ENCODE measurements around the gene PLPP1.
A peak's percentile ranks its signal among the peaks of the same experiment; 100 is the strongest.

PLPP1 gene

GRCh38 chr5:55451976-55452375, 82.8 kb downstream of the PLPP1 start:
- no peak overlapping the region for H3K4ac ChIP-seq (ENCODE audit: low read depth in 1 of 2, low read length in 2 of 2)
- H2AFZ ChIP-seq (ENCODE audit: low read depth, low read length) = no peak overlapping the region
- H2BK12ac ChIP-seq (ENCODE audit: low read length in 2 of 2) = no peak overlapping the region
- no peak overlapping the region for H4K91ac ChIP-seq (ENCODE audit: low read length)
- no peak overlapping the region for H3K4me3 ChIP-seq (ENCODE audit: insufficient read depth in 1 of 2, low read depth in 1 of 2, low read length in 2 of 2)
- H3K18ac ChIP-seq (ENCODE audit: low read depth in 1 of 2, low read length in 2 of 2) = peak overlapping the region in 1 of 2 experiments; percentile 22
- DNase-seq = no peak
- H2BK15ac ChIP-seq (ENCODE audit: low read depth, poor library complexity, severe bottlenecking) = no peak overlapping the region
- H2BK5ac ChIP-seq (ENCODE audit: low read depth, low read length, poor library complexity, severe bottlenecking) = no peak overlapping the region
- peaks cover 0 to 3% of the 10 kb centered on the region in 2 experiments for H3K36me3 ChIP-seq (ENCODE audit: control insufficient read depth in 1 of 2, insufficient read depth in 2 of 2, low read depth in 1 of 2, low read length in 2 of 2)
- no peaks in the 10 kb centered on the region for H3K9me3 ChIP-seq (ENCODE audit: control insufficient read depth, low read length)
- no peak overlapping the region for H3K27ac ChIP-seq (ENCODE audit: low read length, poor library complexity, severe bottlenecking)
- H3K14ac ChIP-seq (ENCODE audit: low read length in 2 of 2) = no peak overlapping the region
- H3K4me2 ChIP-seq (ENCODE audit: low read length, poor library complexity, severe bottlenecking) = no peak overlapping the region
- H2AK5ac ChIP-seq (ENCODE audit: low read length, severe bottlenecking) = no peak overlapping the region
- H3K23ac ChIP-seq (ENCODE audit: low read length in 2 of 2) = no peak overlapping the region
- peaks cover 1% of the 10 kb centered on the region for H3K4me1 ChIP-seq (ENCODE audit: control insufficient read depth, insufficient read depth, low read depth, low read length)
- H3K9ac ChIP-seq (ENCODE audit: low read length) = no peak overlapping the region
- no peak overlapping the region for H2BK120ac ChIP-seq (ENCODE audit: low read depth, low read length)
- WGBS = 94% methylated on average over 2 of the region's 2 CpGs
- no peak overlapping the region for H4K8ac ChIP-seq (ENCODE audit: low read length)
- no peaks in the 10 kb centered on the region for H3K27me3 ChIP-seq (ENCODE audit: control insufficient read depth in 1 of 2, insufficient read depth in 1 of 2, low read length in 2 of 2)
- peaks cover 10% of the 10 kb centered on the region for H3K79me1 ChIP-seq (replicated peaks; ENCODE audit: low read length, poor library complexity, severe bottlenecking)

DNA sequence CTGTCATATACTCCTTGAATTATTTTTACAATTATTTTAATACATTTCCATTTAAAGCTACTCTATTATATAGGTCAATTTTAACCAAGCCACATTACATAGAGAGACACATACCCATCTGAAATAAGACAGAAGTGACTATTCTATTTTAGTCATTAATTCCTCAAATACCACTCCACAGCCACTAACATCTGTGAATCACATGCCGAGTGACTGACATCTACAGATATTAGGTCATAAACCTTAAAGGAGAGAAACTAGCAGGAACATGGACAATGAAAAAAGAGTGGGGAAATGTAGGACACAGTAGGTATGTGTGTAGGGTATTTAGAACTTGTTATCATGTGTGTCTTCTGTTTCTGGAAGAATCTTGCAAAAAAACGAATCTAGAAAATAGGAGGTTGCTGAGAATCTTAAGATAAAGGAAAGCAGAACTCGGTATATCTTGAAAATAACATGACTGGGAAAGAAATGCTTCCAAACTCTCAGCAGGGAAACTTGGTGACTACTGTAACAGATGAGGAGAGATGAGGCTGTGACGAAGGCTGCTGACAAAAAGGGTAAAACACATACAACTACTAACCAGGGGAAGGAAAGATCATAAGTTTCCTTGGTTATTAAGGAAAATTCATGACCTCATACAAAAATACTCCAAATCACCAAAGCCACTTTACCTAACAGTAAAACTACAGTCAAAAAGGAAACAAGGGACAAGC, 84.6 kb downstream of the PLPP1 start:
- Histone ChIP-seq H3K18ac (ENCODE audit: low read depth in 1 of 2, low read length in 2 of 2) (no peak overlapping the region), H3K27ac (ENCODE audit: low read length, poor library complexity, severe bottlenecking) (peak overlapping the region; percentile 23), H2BK15ac (ENCODE audit: low read depth, poor library complexity, severe bottlenecking) (no peak overlapping the region), H3K4ac (ENCODE audit: low read depth in 1 of 2, low read length in 2 of 2) (no peak overlapping the region), H3K23ac (ENCODE audit: low read length in 2 of 2) (no peak overlapping the region), H4K8ac (ENCODE audit: low read length) (no peak overlapping the region), H3K4me3 (ENCODE audit: insufficient read depth in 1 of 2, low read depth in 1 of 2, low read length in 2 of 2) (no peak overlapping the region), H3K27me3 (ENCODE audit: control insufficient read depth in 1 of 2, insufficient read depth in 1 of 2, low read length in 2 of 2) (no peaks in the 10 kb centered on the region), H3K36me3 (ENCODE audit: control insufficient read depth in 1 of 2, insufficient read depth in 2 of 2, low read depth in 1 of 2, low read length in 2 of 2) (peaks cover 0 to 3% of the 10 kb centered on the region in 2 experiments), H3K9ac (ENCODE audit: low read length) (no peak overlapping the region), H3K9me3 (ENCODE audit: control insufficient read depth, low read length) (no peaks in the 10 kb centered on the region), H2AFZ (ENCODE audit: low read depth, low read length) (no peak overlapping the region), H2BK120ac (ENCODE audit: low read depth, low read length) (no peak overlapping the region), H3K14ac (ENCODE audit: low read length in 2 of 2) (no peak overlapping the region), H2BK12ac (ENCODE audit: low read length in 2 of 2) (no peak overlapping the region), H3K4me1 (ENCODE audit: control insufficient read depth, insufficient read depth, low read depth, low read length) (peaks cover 1% of the 10 kb centered on the region), H3K4me2 (ENCODE audit: low read length, poor library complexity, severe bottlenecking) (no peak overlapping the region), H4K91ac (ENCODE audit: low read length) (no peak overlapping the region), H2AK5ac (ENCODE audit: low read length, severe bottlenecking) (no peak overlapping the region), H3K79me1 (replicated peaks; ENCODE audit: low read length, poor library complexity, severe bottlenecking) (peaks cover 6% of the 10 kb centered on the region), H2BK5ac (ENCODE audit: low read depth, low read length, poor library complexity, severe bottlenecking) (no peak overlapping the region)
- 81% methylated on average over 3 of the region's 4 CpGs for WGBS
- peak; percentile 38 for DNase-seq

DNA sequence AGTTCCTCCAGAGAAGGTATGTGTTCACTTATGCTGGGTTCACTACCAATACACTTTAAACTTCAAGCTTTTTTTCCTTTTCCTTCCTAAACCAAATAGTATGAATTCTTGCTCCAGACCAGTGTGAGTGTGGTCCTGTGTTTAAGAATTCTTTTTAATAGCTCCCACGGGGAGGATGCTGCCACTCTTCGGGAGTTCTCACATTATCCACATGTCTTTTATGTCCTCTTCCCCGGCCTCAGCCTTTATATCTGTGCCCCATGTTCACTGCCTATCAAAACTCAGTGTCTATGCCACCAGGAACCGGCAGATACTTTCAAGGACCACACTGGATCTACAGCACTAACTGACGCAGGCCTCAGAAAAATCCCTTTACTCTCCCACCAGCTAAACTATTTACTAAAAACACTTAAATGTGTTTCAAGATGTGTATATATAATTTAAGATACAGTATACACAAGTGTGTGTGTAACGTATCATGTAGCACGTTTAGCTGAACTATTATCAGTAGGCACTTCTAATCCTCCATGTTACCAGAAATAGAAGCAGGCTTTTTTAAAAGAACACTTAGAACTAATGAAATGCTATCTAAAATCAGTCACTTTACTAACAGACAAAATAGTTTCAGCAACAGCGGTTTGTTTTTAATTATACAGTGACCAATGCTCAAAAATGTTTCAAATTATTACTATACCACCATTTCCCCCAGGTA, 88.0 kb downstream of the PLPP1 start:
- Histone ChIP-seq H3K18ac (ENCODE audit: low read depth in 1 of 2, low read length in 2 of 2) (no peak overlapping the region), H3K79me1 (replicated peaks; ENCODE audit: low read length, poor library complexity, severe bottlenecking) (peaks cover 4% of the 10 kb centered on the region), H3K36me3 (ENCODE audit: control insufficient read depth in 1 of 2, insufficient read depth in 2 of 2, low read depth in 1 of 2, low read length in 2 of 2) (peaks cover 0 to 2% of the 10 kb centered on the region in 2 experiments), H3K27me3 (ENCODE audit: control insufficient read depth in 1 of 2, insufficient read depth in 1 of 2, low read length in 2 of 2) (no peaks in the 10 kb centered on the region), H2BK5ac (ENCODE audit: low read depth, low read length, poor library complexity, severe bottlenecking) (no peak overlapping the region), H2BK15ac (ENCODE audit: low read depth, poor library complexity, severe bottlenecking) (no peak overlapping the region), H3K14ac (ENCODE audit: low read length in 2 of 2) (no peak overlapping the region), H3K4me3 (ENCODE audit: insufficient read depth in 1 of 2, low read depth in 1 of 2, low read length in 2 of 2) (no peak overlapping the region), H2BK12ac (ENCODE audit: low read length in 2 of 2) (no peak overlapping the region), H4K91ac (ENCODE audit: low read length) (no peak overlapping the region), H3K4me2 (ENCODE audit: low read length, poor library complexity, severe bottlenecking) (no peak overlapping the region), H3K9me3 (ENCODE audit: control insufficient read depth, low read length) (no peaks in the 10 kb centered on the region), H3K4ac (ENCODE audit: low read depth in 1 of 2, low read length in 2 of 2) (no peak overlapping the region), H2AFZ (ENCODE audit: low read depth, low read length) (no peak overlapping the region), H3K27ac (ENCODE audit: low read length, poor library complexity, severe bottlenecking) (no peak overlapping the region), H4K8ac (ENCODE audit: low read length) (no peak overlapping the region), H3K4me1 (ENCODE audit: control insufficient read depth, insufficient read depth, low read depth, low read length) (peaks cover 1% of the 10 kb centered on the region), H3K9ac (ENCODE audit: low read length) (no peak overlapping the region), H2AK5ac (ENCODE audit: low read length, severe bottlenecking) (no peak overlapping the region), H3K23ac (ENCODE audit: low read length in 2 of 2) (no peak overlapping the region), H2BK120ac (ENCODE audit: low read depth, low read length) (no peak overlapping the region)
- WGBS = 70% methylated on average over 7 of the region's 8 CpGs
- no peak for DNase-seq

DNA sequence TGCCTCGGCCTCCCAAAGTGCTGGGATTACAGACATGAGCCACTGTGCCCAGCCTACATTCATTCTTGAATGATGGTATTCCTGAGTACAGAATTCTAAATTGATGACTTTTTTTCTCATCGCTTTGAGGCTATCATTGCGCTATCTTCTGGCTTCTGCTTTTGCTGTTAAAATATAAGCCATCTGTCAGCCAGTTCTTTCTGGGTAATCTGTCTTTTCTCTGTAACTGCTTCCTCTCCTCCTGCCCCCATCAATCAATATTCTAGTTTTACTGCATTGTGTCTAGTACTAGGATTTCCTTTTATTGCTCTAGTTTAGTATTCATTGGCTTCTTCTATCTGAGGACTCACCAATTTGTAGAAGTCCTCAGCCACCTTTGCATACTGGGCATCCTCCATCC, 89.0 kb downstream of the PLPP1 start:
- Histone ChIP-seq H2BK5ac (ENCODE audit: low read depth, low read length, poor library complexity, severe bottlenecking) (no peak overlapping the region), H3K4me3 (ENCODE audit: insufficient read depth in 1 of 2, low read depth in 1 of 2, low read length in 2 of 2) (no peak overlapping the region), H3K4ac (ENCODE audit: low read depth in 1 of 2, low read length in 2 of 2) (no peak overlapping the region), H2BK120ac (ENCODE audit: low read depth, low read length) (no peak overlapping the region), H3K18ac (ENCODE audit: low read depth in 1 of 2, low read length in 2 of 2) (no peak overlapping the region), H3K36me3 (ENCODE audit: control insufficient read depth in 1 of 2, insufficient read depth in 2 of 2, low read depth in 1 of 2, low read length in 2 of 2) (peaks cover 0 to 10% of the 10 kb centered on the region in 2 experiments), H4K91ac (ENCODE audit: low read length) (no peak overlapping the region), H3K4me2 (ENCODE audit: low read length, poor library complexity, severe bottlenecking) (no peak overlapping the region), H3K9ac (ENCODE audit: low read length) (no peak overlapping the region), H3K27ac (ENCODE audit: low read length, poor library complexity, severe bottlenecking) (no peak overlapping the region), H3K4me1 (ENCODE audit: control insufficient read depth, insufficient read depth, low read depth, low read length) (no peaks in the 10 kb centered on the region), H2AFZ (ENCODE audit: low read depth, low read length) (no peak overlapping the region), H3K23ac (ENCODE audit: low read length in 2 of 2) (no peak overlapping the region), H2BK15ac (ENCODE audit: low read depth, poor library complexity, severe bottlenecking) (no peak overlapping the region), H3K9me3 (ENCODE audit: control insufficient read depth, low read length) (no peaks in the 10 kb centered on the region), H3K14ac (ENCODE audit: low read length in 2 of 2) (no peak overlapping the region), H2AK5ac (ENCODE audit: low read length, severe bottlenecking) (no peak overlapping the region), H3K27me3 (ENCODE audit: control insufficient read depth in 1 of 2, insufficient read depth in 1 of 2, low read length in 2 of 2) (no peaks in the 10 kb centered on the region), H2BK12ac (ENCODE audit: low read length in 2 of 2) (no peak overlapping the region), H3K79me1 (replicated peaks; ENCODE audit: low read length, poor library complexity, severe bottlenecking) (peaks cover 6% of the 10 kb centered on the region), H4K8ac (ENCODE audit: low read length) (no peak overlapping the region)
- WGBS = 93% methylated on average over 3 of the region's 3 CpGs
- DNase-seq = no peak

Data from mesenchymal stem cell (in vitro differentiated cells and primary cell).